ENCODE measurements around the gene CDH20. TPM values are rescaled to one million over a fixed set of nuclear protein-coding genes. Genes with fewer than 3 reads are reported as not detected.

CDH20 gene
- total and polyA plus RNA-seq, 2 donors, result 0.09 to 0.21 TPM

DNA sequence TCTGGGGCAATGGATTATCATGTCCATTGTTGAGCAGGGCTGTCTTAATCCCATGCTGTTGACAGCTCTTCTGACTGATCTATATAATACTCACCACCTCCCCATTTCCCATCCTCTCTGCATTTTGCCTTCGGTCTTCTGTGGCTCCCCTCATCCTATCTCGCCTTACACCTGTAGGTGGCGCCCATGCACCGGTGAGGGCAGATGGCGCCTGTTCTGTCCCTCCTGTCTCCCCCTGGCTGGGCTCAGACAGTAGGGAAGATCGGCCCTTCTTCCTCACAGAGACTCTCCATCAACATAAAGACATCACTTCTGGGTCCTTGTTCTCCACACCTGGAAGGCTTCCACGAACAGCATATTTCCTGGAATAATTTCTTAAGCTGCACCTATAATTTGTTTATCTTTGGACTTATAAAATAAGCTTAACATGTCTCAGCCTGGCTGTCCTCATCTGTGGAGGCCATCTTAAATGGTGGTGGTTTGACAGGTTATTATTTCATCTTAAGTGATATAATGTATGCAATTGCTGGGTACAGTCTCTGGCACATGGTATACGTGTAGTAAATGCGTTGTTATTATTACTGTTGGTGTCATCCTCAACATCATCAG lies 10.9 kb upstream of the CDH20 start:
- H3K36me3 ChIP-seq (ENCODE audit: control insufficient read depth in 2 of 2, insufficient read depth in 2 of 2, low read length in 1 of 2), result no peaks in the 10 kb centered on the region
- WGBS, result 26% methylated on average over 9 of the region's 9 CpGs
- no peaks in the 10 kb centered on the region for H3K4me1 ChIP-seq (ENCODE audit: control insufficient read depth in 2 of 2, insufficient read depth in 2 of 2, low read length in 2 of 2)
- peak in 3 of 9 donors; percentile 7 to 37 (median 24) for DNase-seq (ENCODE audit: low read depth in 6 of 9, low spot score in 9 of 9)
- no peaks in the 10 kb centered on the region for H3K27me3 ChIP-seq (ENCODE audit: control insufficient read depth in 2 of 2, insufficient read depth in 1 of 2, low read length in 1 of 2)
- no peak overlapping the region for H3K4me3 ChIP-seq (ENCODE audit: low read length in 2 of 2)
- no peak overlapping the region for H3K27ac ChIP-seq (ENCODE audit: low read depth in 1 of 2, low read length in 1 of 2)
- no peaks in the 10 kb centered on the region for H3K9me3 ChIP-seq (ENCODE audit: control insufficient read depth in 2 of 2, insufficient read depth in 1 of 2, low read length in 1 of 2)

DNA sequence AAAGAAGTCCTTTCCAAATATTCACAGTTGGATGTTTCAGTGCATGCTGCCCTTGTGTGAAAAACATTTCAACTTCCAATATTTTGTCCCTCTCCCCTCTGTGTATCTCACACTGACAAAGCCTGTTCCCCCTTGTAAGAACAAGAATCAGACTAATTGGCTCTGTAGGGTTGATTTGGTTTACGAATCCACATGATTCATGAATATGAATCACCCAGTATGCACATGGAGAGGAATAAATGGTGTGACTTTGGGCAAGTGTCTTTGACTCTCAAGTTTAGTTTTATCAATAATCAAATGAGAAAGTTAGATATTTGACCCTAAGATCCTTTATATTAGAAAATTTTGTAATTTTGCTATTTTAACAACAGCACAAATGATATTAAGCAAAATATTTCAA lies 9.3 kb upstream of the CDH20 start:
- WGBS, result 96% methylated on average over 1 of the region's 1 CpG
- no peak for DNase-seq (ENCODE audit: low read depth in 6 of 9, low spot score in 9 of 9)
- Histone ChIP-seq H3K36me3 (ENCODE audit: control insufficient read depth in 2 of 2, insufficient read depth in 2 of 2, low read length in 1 of 2) (no peaks in the 10 kb centered on the region), H3K4me1 (ENCODE audit: control insufficient read depth in 2 of 2, insufficient read depth in 2 of 2, low read length in 2 of 2) (no peaks in the 10 kb centered on the region), H3K4me3 (ENCODE audit: low read length in 2 of 2) (no peak overlapping the region), H3K9me3 (ENCODE audit: control insufficient read depth in 2 of 2, insufficient read depth in 1 of 2, low read length in 1 of 2) (no peaks in the 10 kb centered on the region), H3K27me3 (ENCODE audit: control insufficient read depth in 2 of 2, insufficient read depth in 1 of 2, low read length in 1 of 2) (no peaks in the 10 kb centered on the region), H3K27ac (ENCODE audit: low read depth in 1 of 2, low read length in 1 of 2) (no peak overlapping the region)

DNA sequence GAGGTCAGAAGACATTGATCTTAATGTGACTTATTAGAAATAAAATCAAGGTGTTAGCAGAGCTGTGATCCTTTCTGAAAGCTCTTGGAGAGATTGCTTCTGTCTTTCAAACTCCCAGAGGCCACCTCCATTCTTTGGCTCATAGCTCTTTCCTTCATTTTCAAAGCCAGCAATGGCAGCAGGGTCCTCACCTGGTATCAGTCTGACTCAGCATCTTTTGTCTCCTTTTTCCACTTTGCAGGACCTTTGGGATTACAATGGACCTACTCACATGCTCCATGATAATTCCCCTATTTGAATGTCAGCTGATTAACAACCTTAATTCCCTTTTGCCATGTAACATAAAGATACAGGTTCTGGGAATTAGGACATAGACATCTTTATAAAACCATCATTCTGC lies 6.8 kb upstream of the CDH20 start:
- DNase-seq (ENCODE audit: low read depth in 6 of 9, low spot score in 9 of 9), result no peak
- no peaks in the 10 kb centered on the region for H3K9me3 ChIP-seq (ENCODE audit: control insufficient read depth in 2 of 2, insufficient read depth in 1 of 2, low read length in 1 of 2)
- no peaks in the 10 kb centered on the region for H3K27me3 ChIP-seq (ENCODE audit: control insufficient read depth in 2 of 2, insufficient read depth in 1 of 2, low read length in 1 of 2)
- H3K27ac ChIP-seq (ENCODE audit: low read depth in 1 of 2, low read length in 1 of 2), result no peak overlapping the region
- H3K4me1 ChIP-seq (ENCODE audit: control insufficient read depth in 2 of 2, insufficient read depth in 2 of 2, low read length in 2 of 2), result no peaks in the 10 kb centered on the region
- H3K36me3 ChIP-seq (ENCODE audit: control insufficient read depth in 2 of 2, insufficient read depth in 2 of 2, low read length in 1 of 2), result no peaks in the 10 kb centered on the region
- H3K4me3 ChIP-seq (ENCODE audit: low read length in 2 of 2), result no peak overlapping the region

DNA sequence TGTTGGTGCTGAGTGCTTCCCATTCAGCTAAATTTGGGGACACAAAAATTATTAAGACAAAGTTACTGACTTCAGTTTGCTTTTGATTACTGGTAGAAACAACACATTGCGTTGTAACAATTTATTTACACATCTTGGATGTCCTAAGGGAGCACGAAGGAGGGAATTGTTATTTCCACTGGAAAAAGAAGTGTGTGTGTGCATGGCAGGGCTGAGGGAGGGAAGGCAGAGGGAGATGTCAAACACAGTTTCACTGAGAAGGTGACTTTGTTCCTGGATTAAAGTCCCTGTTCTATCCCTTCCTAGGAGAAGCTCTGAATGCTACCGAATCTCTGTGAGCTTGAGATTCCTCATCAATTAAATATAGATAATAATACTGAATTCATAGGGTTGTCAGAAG lies 3.8 kb upstream of the CDH20 start:
- H3K36me3 ChIP-seq (ENCODE audit: control insufficient read depth in 2 of 2, insufficient read depth in 2 of 2, low read length in 1 of 2), result no peaks in the 10 kb centered on the region
- H3K27me3 ChIP-seq (ENCODE audit: control insufficient read depth in 2 of 2, insufficient read depth in 1 of 2, low read length in 1 of 2), result peaks cover 12 to 22% of the 10 kb centered on the region in 2 donors
- H3K4me3 ChIP-seq (ENCODE audit: low read length in 2 of 2), result no peak overlapping the region
- H3K9me3 ChIP-seq (ENCODE audit: control insufficient read depth in 2 of 2, insufficient read depth in 1 of 2, low read length in 1 of 2), result no peaks in the 10 kb centered on the region
- no peak for DNase-seq (ENCODE audit: low read depth in 6 of 9, low spot score in 9 of 9)
- WGBS, result 63% methylated on average over 3 of the region's 3 CpGs
- no peaks in the 10 kb centered on the region for H3K4me1 ChIP-seq (ENCODE audit: control insufficient read depth in 2 of 2, insufficient read depth in 2 of 2, low read length in 2 of 2)
- no peak overlapping the region for H3K27ac ChIP-seq (ENCODE audit: low read depth in 1 of 2, low read length in 1 of 2)

DNA sequence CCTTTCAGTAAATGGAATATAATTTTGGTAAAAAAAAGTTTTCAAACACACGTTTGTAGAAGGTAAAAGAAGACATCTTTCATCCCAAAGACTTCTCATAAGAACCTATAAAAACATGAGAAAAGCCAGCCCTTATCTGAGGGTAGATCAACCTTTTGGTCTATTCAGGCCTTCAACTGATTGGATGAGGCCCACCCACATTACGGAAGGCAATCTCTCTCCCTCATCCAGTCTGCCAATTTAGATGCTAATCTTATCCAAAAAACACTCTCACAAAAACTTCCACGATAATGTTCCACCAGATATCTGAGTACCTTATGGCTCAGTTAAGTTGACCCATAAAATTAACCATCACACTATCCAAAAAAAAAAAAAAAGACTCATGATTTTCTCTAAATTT lies 2.2 kb upstream of the CDH20 start:
- Histone ChIP-seq H3K27ac (ENCODE audit: low read depth in 1 of 2, low read length in 1 of 2) (no peak overlapping the region), H3K4me1 (ENCODE audit: control insufficient read depth in 2 of 2, insufficient read depth in 2 of 2, low read length in 2 of 2) (no peaks in the 10 kb centered on the region), H3K27me3 (ENCODE audit: control insufficient read depth in 2 of 2, insufficient read depth in 1 of 2, low read length in 1 of 2) (peaks cover 17 to 35% of the 10 kb centered on the region in 2 donors), H3K9me3 (ENCODE audit: control insufficient read depth in 2 of 2, insufficient read depth in 1 of 2, low read length in 1 of 2) (no peaks in the 10 kb centered on the region), H3K36me3 (ENCODE audit: control insufficient read depth in 2 of 2, insufficient read depth in 2 of 2, low read length in 1 of 2) (no peaks in the 10 kb centered on the region), H3K4me3 (ENCODE audit: low read length in 2 of 2) (no peak overlapping the region)
- 93% methylated on average over 3 of the region's 3 CpGs for WGBS
- no peak for DNase-seq (ENCODE audit: low read depth in 6 of 9, low spot score in 9 of 9)

DNA sequence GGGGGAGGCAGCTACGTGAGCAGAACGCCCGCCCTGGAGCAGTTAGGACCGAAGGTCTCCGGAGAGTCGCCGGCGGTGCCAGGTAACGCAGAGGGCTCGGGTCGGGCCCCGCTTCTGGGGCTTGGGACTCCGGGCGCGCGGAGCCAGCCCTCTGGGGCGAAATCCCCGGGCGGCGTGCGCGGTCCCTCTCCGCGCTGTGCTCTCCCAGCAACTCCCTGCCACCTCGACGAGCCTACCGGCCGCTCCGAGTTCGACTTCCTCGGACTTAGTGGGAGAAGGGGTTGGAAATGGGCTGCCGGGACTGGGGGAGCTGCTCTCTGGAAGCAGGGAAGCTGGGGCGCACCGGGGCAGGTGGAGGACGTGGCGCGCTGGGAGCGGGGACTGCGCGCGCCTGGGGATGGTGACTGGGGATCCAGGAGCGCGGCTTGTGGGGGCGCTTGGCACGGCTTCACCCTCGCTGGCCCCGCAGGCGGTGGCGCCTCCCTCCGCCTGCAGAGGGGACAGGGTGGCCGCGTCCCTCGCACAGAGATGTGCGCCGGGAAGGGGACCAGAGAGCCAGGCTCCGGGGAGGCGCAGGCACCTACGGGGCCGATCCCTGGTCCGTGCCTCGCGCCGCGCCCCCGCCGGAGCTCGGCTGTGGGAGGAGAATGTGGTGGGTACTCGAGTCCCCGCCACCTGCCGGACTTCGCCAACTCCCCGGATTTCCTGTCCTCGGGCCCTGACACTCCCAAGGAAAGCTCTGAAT lies 688 bp downstream of the CDH20 start:
- Histone ChIP-seq H3K27ac (ENCODE audit: low read depth in 1 of 2, low read length in 1 of 2) (no peak overlapping the region), H3K27me3 (ENCODE audit: control insufficient read depth in 2 of 2, insufficient read depth in 1 of 2, low read length in 1 of 2) (peaks cover 17 to 38% of the 10 kb centered on the region in 2 donors), H3K9me3 (ENCODE audit: control insufficient read depth in 2 of 2, insufficient read depth in 1 of 2, low read length in 1 of 2) (no peaks in the 10 kb centered on the region), H3K4me3 (ENCODE audit: low read length in 2 of 2) (no peak overlapping the region), H3K4me1 (ENCODE audit: control insufficient read depth in 2 of 2, insufficient read depth in 2 of 2, low read length in 2 of 2) (no peaks in the 10 kb centered on the region), H3K36me3 (ENCODE audit: control insufficient read depth in 2 of 2, insufficient read depth in 2 of 2, low read length in 1 of 2) (no peaks in the 10 kb centered on the region)
- 4% methylated on average over 73 of the region's 73 CpGs for WGBS
- no peak for DNase-seq (ENCODE audit: low read depth in 6 of 9, low spot score in 9 of 9)

DNA sequence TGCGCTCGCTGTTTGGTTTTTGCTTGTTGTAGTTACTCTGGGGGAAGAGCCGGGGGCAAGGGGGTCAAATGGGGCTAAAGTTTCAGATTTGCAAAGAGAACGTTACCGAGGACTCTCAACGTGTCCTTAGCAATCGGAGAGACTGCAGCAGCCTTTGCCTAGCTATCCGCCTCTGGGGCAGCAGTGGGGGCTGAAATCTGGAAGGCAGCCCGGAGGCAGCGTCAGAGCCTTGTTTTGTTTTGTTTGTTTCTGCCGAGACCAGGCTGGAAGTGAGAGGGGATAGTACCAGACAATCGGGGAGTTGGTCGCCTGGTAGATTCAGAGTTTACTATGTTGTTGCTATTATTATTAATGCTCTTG lies 1.2 kb downstream of the CDH20 start:
- no peak overlapping the region for H3K4me3 ChIP-seq (ENCODE audit: low read length in 2 of 2)
- no peaks in the 10 kb centered on the region for H3K9me3 ChIP-seq (ENCODE audit: control insufficient read depth in 2 of 2, insufficient read depth in 1 of 2, low read length in 1 of 2)
- no peaks in the 10 kb centered on the region for H3K36me3 ChIP-seq (ENCODE audit: control insufficient read depth in 2 of 2, insufficient read depth in 2 of 2, low read length in 1 of 2)
- peaks cover 17 to 38% of the 10 kb centered on the region in 2 donors for H3K27me3 ChIP-seq (ENCODE audit: control insufficient read depth in 2 of 2, insufficient read depth in 1 of 2, low read length in 1 of 2)
- H3K27ac ChIP-seq (ENCODE audit: low read depth in 1 of 2, low read length in 1 of 2), result no peak overlapping the region
- DNase-seq (ENCODE audit: low read depth in 6 of 9, low spot score in 9 of 9), result no peak
- H3K4me1 ChIP-seq (ENCODE audit: control insufficient read depth in 2 of 2, insufficient read depth in 2 of 2, low read length in 2 of 2), result no peaks in the 10 kb centered on the region
- WGBS, result 9% methylated on average over 13 of the region's 13 CpGs

DNA sequence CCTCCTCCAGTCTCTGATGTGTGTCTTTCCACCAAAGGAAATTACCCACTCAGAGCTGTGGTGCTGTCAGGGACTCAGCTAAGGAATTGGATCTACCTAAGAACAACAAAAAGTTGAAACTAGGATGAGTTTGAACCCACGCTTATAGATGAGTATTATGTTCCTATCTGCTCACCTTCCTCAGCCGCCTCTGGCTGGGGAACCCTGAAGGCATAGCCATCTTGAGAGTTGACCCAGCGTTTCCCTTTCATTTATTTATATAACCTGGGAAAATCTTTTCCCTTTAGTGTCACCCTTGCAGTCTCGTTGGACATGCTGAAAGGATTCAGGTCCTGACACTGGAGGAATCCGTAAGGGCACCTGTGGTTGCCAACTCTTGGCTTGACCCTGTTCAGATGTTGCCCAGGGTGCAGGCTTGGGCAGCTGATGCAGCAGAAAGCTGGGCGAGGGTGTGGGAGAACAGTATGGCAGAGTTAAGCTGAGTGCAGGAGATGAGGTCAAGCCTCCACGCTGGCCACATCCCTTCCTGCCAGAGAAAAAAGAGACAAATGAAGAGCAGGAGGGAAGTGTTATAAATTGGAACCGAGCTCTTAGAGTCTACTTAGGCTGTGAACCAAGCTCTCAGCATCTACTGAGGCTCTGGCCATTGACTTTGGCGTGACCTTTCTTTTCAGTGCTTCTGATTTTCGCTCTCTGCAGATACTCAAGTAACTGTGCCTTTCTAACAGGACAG lies 1.9 kb downstream of the CDH20 start:
- peaks cover 17 to 38% of the 10 kb centered on the region in 2 donors for H3K27me3 ChIP-seq (ENCODE audit: control insufficient read depth in 2 of 2, insufficient read depth in 1 of 2, low read length in 1 of 2)
- no peaks in the 10 kb centered on the region for H3K9me3 ChIP-seq (ENCODE audit: control insufficient read depth in 2 of 2, insufficient read depth in 1 of 2, low read length in 1 of 2)
- no peak overlapping the region for H3K4me3 ChIP-seq (ENCODE audit: low read length in 2 of 2)
- no peaks in the 10 kb centered on the region for H3K36me3 ChIP-seq (ENCODE audit: control insufficient read depth in 2 of 2, insufficient read depth in 2 of 2, low read length in 1 of 2)
- no peak for DNase-seq (ENCODE audit: low read depth in 6 of 9, low spot score in 9 of 9)
- H3K27ac ChIP-seq (ENCODE audit: low read depth in 1 of 2, low read length in 1 of 2), result no peak overlapping the region
- WGBS, result 63% methylated on average over 10 of the region's 10 CpGs
- H3K4me1 ChIP-seq (ENCODE audit: control insufficient read depth in 2 of 2, insufficient read depth in 2 of 2, low read length in 2 of 2), result no peaks in the 10 kb centered on the region

All from thymus (tissue), 11 donors.